ENCODE results near the gene PGAP6. TPM values are rescaled to one million over a fixed set of nuclear protein-coding genes. Genes with fewer than 3 reads are reported as not detected.

PGAP6 gene
- total and polyA plus RNA-seq, 2 of the 13 experiments (the other 11 are each of a cell fraction or from before 2014, with no cell fraction given) = 52.7 to 136 TPM

DNA sequence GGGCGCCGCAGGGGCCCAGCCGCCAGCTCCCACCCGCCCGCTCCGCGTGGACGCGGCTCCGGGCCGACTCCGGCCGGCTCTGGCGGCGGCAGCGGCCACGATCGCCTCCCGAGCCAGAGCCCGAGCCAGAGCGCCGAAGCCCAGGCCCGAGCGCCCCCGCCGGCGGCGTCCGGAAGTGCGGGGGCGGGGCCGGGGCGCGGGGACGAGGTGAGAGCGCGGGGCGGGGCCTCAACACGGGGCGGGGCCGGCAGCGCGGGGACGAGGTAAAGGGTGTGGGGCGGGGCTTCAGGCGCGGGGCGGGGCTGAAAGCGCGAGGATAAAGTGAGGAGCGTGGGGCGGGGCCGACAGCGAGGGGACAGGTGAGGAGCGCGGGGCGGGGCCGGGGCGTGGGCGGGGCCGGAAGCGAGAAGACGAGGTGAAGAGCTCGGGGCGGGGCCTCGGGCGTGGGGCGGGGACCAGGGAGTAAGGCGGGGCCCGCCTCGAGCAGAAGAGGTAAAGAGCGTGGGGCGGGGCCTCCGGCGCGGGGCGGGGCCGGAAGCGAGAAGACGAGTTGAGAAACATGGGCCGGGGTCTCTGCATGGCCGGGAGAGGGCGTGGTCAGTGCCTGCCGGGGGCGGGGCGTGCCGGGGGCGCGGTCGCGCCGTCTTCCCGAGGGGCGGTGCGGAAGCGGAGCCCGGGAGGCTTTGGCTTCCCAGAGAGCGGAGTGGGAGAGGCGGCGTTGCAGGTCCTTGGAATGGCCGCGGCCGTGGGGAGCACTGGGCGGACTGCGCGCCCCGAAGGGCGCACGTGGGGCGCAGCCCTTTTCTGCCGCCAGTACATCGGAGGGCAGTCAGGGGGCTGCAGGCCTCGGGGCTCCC, 29.0 kb downstream of the PGAP6 start, which contains the start of gene AXIN1 (continued):
- TF ChIP-seq, protein P1, sequence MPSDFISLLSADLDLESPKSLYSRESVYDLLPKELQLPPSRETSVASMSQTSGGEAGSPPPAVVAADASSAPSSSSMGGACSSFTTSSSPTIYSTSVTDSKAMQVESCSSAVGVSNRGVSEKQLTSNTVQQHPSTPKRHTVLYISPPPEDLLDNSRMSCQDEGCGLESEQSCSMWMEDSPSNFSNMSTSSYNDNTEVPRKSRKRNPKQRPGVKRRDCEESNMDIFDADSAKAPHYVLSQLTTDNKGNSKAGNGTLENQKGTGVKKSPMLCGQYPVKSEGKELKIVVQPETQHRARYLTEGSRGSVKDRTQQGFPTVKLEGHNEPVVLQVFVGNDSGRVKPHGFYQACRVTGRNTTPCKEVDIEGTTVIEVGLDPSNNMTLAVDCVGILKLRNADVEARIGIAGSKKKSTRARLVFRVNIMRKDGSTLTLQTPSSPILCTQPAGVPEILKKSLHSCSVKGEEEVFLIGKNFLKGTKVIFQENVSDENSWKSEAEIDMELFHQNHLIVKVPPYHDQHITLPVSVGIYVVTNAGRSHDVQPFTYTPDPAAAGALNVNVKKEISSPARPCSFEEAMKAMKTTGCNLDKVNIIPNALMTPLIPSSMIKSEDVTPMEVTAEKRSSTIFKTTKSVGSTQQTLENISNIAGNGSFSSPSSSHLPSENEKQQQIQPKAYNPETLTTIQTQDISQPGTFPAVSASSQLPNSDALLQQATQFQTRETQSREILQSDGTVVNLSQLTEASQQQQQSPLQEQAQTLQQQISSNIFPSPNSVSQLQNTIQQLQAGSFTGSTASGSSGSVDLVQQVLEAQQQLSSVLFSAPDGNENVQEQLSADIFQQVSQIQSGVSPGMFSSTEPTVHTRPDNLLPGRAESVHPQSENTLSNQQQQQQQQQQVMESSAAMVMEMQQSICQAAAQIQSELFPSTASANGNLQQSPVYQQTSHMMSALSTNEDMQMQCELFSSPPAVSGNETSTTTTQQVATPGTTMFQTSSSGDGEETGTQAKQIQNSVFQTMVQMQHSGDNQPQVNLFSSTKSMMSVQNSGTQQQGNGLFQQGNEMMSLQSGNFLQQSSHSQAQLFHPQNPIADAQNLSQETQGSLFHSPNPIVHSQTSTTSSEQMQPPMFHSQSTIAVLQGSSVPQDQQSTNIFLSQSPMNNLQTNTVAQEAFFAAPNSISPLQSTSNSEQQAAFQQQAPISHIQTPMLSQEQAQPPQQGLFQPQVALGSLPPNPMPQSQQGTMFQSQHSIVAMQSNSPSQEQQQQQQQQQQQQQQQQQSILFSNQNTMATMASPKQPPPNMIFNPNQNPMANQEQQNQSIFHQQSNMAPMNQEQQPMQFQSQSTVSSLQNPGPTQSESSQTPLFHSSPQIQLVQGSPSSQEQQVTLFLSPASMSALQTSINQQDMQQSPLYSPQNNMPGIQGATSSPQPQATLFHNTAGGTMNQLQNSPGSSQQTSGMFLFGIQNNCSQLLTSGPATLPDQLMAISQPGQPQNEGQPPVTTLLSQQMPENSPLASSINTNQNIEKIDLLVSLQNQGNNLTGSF (CRISPR knock-in tag; IDR thresholded peaks at IDR 0.05) = 0 out of 2 replicates have a peak, but pooled peaks have one; percentile 17
- TF ChIP-seq CENPT (CRISPR knock-in tag; IDR thresholded peaks at IDR 0.05; ENCODE audit: low read depth) (no peak), ZNF674 (CRISPR knock-in tag; IDR thresholded peaks at IDR 0.05; ENCODE audit: low read depth) (no peak), BRCA1 (CRISPR knock-in tag; IDR thresholded peaks at IDR 0.05) (0 out of 2 replicates have a peak, but pooled peaks have one; percentile 53), MEIS1 (CRISPR knock-in tag; IDR thresholded peaks at IDR 0.05; ENCODE audit: borderline replicate concordance) (0 out of 2 replicates have a peak, but pooled peaks have one; percentile 24), MED1 (CRISPR knock-in tag; IDR thresholded peaks at IDR 0.05) (peak; percentile 62; the same call in 1 of the 2 replicates), KLF6 (CRISPR knock-in tag; IDR thresholded peaks at IDR 0.05) (no peak), ZNF180 (CRISPR knock-in tag; IDR thresholded peaks at IDR 0.05; ENCODE audit: borderline replicate concordance, low read depth) (no peak), ZNF790 (CRISPR knock-in tag; IDR thresholded peaks at IDR 0.05; ENCODE audit: borderline replicate concordance) (peak; percentile 78; the same call in 1 of the 2 replicates), ZNF160 (CRISPR knock-in tag; IDR thresholded peaks at IDR 0.05) (no peak), SALL2 (CRISPR knock-in tag; IDR thresholded peaks at IDR 0.05) (no peak), KLF9 (CRISPR knock-in tag; IDR thresholded peaks at IDR 0.05; ENCODE audit: low read depth) (no peak), ZNF264 (CRISPR knock-in tag; IDR thresholded peaks at IDR 0.05) (no peak), KDM2A (CRISPR knock-in tag; IDR thresholded peaks at IDR 0.05; ENCODE audit: borderline replicate concordance, low read depth) (peak; percentile 50; the same call in 1 of the 2 replicates), PHF8 (CRISPR knock-in tag; IDR thresholded peaks at IDR 0.05) (peak; percentile 79), KDM3A (CRISPR knock-in tag; IDR thresholded peaks at IDR 0.05; ENCODE audit: low read depth) (peak; percentile 67; the same call in 1 of the 2 replicates), ZKSCAN1 (IDR thresholded peaks at IDR 0.05; ENCODE audit: low read length) (no peak), RAD21 (CRISPR knock-in tag; IDR thresholded peaks at IDR 0.05) (peak; percentile 58), RBM22 (optimal IDR thresholded peaks at IDR 0.05; ENCODE audit: low read length) (no peak), ZNF768 (CRISPR knock-in tag; IDR thresholded peaks at IDR 0.05) (no peak), ARID2 (CRISPR knock-in tag; IDR thresholded peaks at IDR 0.05; ENCODE audit: borderline replicate concordance) (no peak)
- TF ChIP-seq, protein P2, sequence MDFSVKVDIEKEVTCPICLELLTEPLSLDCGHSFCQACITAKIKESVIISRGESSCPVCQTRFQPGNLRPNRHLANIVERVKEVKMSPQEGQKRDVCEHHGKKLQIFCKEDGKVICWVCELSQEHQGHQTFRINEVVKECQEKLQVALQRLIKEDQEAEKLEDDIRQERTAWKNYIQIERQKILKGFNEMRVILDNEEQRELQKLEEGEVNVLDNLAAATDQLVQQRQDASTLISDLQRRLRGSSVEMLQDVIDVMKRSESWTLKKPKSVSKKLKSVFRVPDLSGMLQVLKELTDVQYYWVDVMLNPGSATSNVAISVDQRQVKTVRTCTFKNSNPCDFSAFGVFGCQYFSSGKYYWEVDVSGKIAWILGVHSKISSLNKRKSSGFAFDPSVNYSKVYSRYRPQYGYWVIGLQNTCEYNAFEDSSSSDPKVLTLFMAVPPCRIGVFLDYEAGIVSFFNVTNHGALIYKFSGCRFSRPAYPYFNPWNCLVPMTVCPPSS (IDR thresholded peaks at IDR 0.05) = no peak
